SKM-1 (cell line): ENCODE results near the gene TMEM61.

ENCODE experiments used
- DNase-seq: peaks from one replicate; lab custom pipeline; 2025; ENCODE audit not compliant: unreplicated experiment; lab: John Stamatoyannopoulos, UW

Gene TMEM61

DNA sequence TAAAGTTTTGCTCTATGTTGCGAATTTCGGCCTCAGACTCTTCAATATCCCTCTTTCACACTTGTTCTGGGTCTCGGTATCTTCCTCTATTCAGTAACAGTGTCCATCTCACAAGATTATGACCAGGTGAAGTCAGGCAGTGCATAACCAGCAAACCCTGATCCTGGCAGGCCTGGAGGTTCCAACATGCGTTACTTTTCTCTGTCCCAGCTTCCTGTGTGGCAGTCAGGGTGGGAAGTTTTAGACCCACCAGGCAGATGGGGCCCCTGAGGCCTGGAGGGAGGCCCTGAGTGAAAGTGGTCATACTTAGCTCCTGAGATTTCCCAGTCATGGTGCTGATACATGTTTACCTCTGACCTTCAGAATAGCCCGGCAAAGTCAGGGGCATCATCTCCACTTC is 5.1 kb downstream of the TMEM61 start:
- DNase-seq, result no peak

GRCh38 chr1:54986025-54986424 is 5.6 kb downstream of the TMEM61 start:
- DNase-seq, result no peak

GRCh38 chr1:54986533-54986932 is 6.1 kb downstream of the TMEM61 start:
- no peak for DNase-seq

GRCh38 chr1:54987427-54987826 is 7.0 kb downstream of the TMEM61 start:
- DNase-seq, result no peak

- DNase-seq, result no peak
Observed at GRCh38 chr1:54987919-54988705, 7.7 kb downstream of the TMEM61 start.

DNA sequence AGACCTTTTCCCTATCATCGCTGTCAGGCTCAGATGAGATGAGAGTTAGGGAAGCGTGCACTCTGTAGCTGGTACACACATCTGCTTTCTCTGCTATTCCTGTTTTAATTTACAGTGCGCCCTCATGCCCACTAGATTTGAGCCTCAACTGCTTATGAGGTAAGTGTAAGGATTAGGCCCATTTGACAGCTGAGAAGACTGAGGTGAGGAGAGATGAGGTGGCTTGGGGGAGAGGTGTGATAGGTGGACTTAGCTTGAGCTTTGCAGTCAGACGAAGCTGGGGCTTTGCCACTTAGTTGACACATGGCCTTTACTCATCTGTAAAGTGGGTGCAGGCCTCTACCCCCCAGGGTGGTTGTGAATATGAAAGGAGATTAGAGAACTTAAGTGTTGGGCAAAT is 8.5 kb downstream of the TMEM61 start:
- DNase-seq, result no peak

GRCh38 chr1:54989473-54989872 is 9.0 kb downstream of the TMEM61 start:
- DNase-seq, result no peak

DNA sequence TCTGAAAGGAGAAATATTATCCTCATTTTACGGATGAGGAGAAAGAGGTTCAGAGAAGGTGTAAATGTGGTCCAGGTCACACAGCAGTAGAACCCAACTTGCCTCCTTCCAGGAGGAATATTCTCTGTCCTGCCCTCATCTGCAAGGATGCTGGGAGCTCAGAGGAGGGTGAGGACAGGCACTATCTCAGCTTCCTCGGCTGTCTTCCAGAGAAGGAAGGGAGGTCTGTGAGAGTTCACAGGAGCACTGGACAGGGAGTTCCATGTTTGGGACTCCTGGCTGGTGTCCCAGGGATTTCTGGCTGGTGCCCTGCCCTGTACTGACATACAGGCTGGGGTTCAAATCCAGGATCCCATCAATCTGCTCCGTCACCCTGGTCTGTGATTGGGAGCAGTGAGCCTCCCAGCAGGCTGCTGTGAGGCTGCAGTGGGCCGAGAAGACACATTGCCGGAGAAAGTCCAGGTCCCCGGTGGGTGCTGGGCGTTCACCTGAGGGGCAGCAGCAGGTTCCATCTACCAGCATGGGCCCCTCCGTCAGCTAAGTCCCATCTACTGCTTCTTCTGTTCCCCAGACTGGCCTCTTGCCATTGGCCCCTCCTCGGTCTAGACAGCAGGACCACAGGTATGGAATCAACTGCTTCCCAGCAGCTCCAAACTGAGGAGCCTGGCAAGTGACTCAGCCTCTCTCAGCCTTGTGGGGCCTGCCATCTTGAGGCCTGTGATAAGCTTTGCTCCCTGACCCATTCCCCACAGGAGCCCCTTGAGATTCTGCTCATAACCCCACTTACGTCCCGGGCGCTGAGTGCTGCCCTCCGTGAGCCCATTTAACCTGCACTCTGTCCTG is 9.8 kb downstream of the TMEM61 start:
- DNase-seq, result no peak

DNA sequence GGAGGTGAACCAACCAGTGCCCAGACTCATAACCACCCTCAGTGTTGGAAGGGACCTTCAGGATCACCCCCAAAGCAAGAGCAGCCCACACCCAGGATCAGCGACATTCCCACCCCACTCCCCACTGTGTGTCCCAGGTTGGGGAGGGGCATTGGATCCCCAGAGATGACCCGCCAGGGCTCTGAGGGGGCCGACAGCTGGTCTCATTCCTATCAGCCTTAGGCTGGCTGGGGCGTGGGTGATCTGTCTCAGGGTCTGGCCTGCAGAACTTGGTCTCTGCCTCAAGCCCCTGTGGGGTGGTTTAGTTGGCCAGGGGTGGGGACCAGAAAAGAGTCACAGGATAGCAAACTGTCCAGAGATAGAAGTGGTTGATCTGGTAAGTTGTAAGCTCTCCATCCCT is 10.5 kb downstream of the TMEM61 start:
- DNase-seq, result no peak

GRCh38 chr1:54991939-54992338 is 11.5 kb downstream of the TMEM61 start:
- DNase-seq, result no peak

DNA sequence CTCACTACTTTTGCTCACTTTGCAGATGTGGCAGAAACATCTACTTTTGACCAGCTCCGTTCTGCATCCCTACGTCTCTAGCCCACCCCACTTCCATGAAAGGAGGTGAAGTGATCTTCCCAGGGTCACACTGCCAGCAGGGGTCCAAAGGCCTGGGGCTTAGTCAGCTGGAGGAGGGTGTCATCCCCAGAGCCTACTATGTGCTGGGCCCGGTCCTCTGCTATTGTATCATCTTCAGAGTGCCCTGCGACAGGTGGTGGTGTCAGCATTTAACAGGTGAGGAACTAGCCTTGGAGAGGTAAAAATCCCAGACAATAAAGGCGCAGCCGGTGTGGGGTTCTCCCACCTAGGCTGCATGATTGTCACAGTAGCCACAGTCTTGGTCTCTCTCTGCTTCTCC is 12.7 kb downstream of the TMEM61 start:
- no peak for DNase-seq

- DNase-seq, result no peak
Observed at GRCh38 chr1:54994355-54994990, 14.0 kb downstream of the TMEM61 start.

DNA sequence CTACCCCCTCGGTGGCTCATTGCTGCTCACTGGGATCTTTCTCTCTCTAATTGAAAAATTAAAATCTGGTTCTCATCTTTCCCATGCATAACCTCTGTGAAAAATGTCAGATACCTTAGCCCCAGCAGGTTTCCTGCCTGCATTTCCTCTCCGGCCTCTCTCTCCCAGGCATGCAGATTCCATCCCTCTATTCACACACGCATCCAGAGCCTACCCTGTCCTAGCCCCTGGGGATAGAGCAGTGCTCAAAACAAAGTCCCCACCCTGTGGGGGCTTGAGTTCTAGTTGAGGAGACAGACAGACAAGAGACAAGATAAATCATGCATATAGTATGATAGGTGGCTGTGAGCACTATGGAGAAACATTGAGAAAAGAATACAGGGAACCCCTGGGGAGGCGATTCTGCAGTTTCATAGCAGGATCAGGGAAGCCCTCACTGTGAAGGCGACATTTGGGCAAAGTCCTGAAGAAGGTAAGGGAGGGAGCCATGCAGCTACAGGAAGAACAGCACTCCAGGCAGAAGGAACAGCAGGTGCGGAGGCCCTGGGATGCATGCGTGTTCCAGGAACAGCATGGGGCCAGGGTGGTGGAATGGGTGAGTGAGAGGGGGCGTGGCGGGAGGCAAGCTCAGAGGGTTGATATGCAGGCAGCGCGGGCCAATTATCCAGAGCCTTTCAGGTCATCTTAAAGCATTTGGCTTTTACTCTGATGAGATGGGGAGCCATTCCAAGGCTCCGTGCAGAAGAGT is 14.8 kb downstream of the TMEM61 start:
- DNase-seq, result no peak

DNA sequence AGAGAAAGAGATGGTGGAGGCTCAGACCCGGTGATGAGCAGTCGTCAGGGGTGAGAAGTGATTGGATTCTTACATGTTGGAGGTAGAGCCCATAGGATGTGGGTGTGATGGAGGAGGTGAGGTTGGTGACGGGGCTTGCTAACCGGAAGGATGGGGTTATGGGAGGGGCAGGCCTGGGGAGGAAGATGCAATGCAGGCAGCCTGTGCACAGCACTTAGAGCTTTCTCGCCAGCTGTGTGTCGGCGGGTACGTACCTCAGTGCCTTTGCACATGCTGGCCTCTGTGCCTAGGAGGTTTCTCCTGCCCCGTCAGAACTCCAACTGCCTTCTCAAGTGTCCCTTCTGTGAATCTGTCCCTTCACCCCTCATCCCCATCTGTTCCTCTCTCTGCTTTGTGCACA is 15.4 kb downstream of the TMEM61 start:
- DNase-seq, result no peak

DNA sequence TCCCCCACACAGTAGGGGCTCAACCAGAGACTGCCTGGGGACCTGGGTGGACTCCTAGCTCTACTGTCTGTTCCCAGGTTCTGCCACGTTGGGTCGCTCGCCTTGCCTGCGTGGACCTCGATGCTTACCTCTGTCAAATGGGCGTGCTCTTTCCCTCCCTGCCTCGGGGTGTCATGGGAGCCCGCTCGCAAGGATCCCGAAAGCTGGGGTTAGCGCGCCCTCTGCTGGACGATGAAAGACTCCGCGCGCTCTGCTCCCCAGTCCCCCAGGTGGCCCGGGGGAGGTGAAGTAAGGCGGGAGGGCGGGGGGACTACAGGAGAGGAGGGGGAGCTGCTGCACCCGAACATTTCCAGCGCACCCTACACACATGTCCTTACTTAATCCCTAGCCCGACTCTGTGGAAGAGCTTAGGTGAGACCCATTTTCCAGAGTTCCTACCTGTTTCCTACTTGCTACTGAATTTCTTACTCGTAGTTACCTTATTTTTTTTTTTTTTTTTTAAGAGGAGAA is 16.0 kb downstream of the TMEM61 start:
- DNase-seq, result peak; percentile 35

- DNase-seq, result no peak
Observed at GRCh38 chr1:54996869-54997710, 16.7 kb downstream of the TMEM61 start.

GRCh38 chr1:54997711-54997986 is 17.2 kb downstream of the TMEM61 start:
- no peak for DNase-seq

DNA sequence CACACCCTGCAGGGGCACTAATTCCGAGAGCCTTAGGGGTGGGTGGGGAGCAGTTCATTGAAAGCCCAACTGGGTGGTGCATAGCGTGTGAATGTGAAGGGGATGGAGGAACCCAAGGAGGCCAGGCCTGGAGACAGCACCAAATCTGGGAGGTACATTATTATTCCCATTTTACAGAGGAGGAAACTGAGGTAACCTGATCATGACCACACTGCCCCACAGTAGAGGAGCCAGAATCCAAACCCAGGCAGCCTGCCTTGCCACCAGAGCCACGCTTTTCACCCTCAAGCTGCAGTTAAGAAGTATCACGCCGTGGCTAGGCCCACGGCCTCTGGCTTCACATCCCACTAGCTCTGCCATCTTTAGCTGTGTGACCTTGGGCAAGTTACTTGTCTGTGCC is 17.7 kb downstream of the TMEM61 start:
- no peak for DNase-seq

DNA sequence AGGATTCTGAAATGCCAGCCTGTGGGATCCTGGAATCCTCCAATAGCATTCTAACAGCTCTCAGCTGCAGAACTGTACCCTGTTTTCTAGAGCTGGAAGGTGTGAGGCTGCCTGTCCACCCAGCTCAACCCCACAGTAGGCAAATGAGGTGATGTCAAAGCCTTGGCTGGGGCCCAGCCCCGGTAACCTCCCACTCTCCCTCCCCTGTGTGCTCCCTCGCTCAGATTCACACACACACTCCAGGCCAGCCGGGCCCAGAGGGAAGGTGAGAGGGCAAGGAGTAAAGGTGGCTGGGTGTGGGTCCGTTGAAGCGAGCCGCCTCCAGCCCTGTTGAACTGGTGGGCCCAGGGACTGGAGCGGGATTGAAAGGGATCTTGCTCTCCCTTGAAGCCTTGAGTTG is 18.2 kb downstream of the TMEM61 start, which contains the start of gene BSND:
BSND (plus strand) TSS at position 257 of the 400 bp plus-strand sequence. CDS start 254 bp downstream, outside the sequence.
- DNase-seq, result no peak
